Measurements from ENCODE around the gene SAFB. TPM values are rescaled to one million over a fixed set of nuclear protein-coding genes. Genes with fewer than 3 reads are reported as not detected.

Gene SAFB
- total and polyA plus RNA-seq, 2 of the 13 experiments (the other 11 are each of a cell fraction or from before 2014, with no cell fraction given): 21.0 to 28.4 TPM

DNA sequence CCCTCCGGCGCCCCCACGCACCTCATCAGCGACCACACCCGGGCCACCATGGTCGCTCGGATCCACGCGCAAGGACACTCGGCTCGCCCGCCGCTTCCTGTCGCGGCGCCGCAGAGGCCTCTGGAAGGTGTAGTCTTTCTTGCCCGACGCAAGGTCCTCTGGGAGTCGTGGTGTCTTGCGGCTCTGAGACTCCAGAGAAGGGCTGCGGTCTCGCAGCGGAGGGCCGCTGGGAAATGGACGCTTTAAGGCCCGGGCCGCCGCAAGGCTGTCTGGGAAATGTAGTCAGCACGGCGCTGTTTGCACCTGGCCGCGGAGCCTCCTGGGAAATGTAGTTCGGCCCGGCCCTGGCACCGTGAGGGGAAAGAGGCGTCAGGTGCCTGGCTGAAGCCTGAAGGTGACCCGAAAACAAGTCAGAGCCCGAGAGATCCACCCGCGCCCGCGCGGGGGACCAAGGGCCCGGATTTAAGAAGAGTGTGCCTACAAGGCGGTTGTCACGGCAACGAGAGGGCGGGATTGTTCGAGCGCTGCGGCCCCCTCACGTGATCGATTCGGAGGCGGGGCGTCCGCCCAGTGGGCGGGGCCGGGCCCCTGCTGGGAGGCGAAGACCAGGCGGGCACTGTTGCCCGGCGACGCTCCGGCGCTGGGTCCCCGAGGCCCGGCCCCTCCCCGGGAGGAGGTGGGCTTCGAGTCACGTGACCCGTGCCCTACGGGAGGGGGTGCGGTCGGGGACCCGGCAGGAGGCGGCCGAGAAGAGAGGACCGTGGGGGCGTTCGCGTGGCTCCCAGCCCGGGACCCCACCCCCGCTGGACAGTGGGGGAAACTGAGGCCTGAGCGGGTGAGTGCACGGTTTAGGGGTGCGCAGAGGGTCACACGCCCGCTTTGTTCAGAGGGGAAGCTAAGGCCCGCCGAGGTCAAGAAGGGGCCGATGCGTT is 57.8 kb downstream of the SAFB start, which contains the start of the genes HSD11B1L and MICOS13 (continued):
- TF ChIP-seq ZNF816 (CRISPR knock-in tag; IDR thresholded peaks at IDR 0.05; ENCODE audit: borderline replicate concordance): no peak
- TF ChIP-seq SETDB1 (CRISPR knock-in tag; IDR thresholded peaks at IDR 0.05; ENCODE audit: borderline replicate concordance): no peak
- TF ChIP-seq HNRNPLL (IDR thresholded peaks at IDR 0.05; ENCODE audit: low read depth, low read length, poor library complexity, severe bottlenecking): peak; percentile 69
- peak in 1 of 2 experiments; percentile 49; a peak in 2 of 4 replicates for TF ChIP-seq KLF16 (CRISPR knock-in tag; IDR thresholded peaks at IDR 0.05)
- no peak for TF ChIP-seq RBAK (CRISPR knock-in tag; IDR thresholded peaks at IDR 0.05)
- TF ChIP-seq ZNF557 (CRISPR knock-in tag; IDR thresholded peaks at IDR 0.05): no peak; the same call in 1 of the 2 replicates
- no peak for TF ChIP-seq ZNF18 (CRISPR knock-in tag; IDR thresholded peaks at IDR 0.05; ENCODE audit: insufficient replicate concordance)
- no peak for TF ChIP-seq ZNF652 (CRISPR knock-in tag; IDR thresholded peaks at IDR 0.05; ENCODE audit: borderline replicate concordance, low read depth)
- TF ChIP-seq, protein P1, sequence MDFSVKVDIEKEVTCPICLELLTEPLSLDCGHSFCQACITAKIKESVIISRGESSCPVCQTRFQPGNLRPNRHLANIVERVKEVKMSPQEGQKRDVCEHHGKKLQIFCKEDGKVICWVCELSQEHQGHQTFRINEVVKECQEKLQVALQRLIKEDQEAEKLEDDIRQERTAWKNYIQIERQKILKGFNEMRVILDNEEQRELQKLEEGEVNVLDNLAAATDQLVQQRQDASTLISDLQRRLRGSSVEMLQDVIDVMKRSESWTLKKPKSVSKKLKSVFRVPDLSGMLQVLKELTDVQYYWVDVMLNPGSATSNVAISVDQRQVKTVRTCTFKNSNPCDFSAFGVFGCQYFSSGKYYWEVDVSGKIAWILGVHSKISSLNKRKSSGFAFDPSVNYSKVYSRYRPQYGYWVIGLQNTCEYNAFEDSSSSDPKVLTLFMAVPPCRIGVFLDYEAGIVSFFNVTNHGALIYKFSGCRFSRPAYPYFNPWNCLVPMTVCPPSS (IDR thresholded peaks at IDR 0.05): no peak
- TF ChIP-seq ATF7 (IDR thresholded peaks at IDR 0.05): no peak
- TF ChIP-seq ATF7 (CRISPR knock-in tag; IDR thresholded peaks at IDR 0.05): no peak
- TF ChIP-seq LCORL (IDR thresholded peaks at IDR 0.05): no peak
- peak; percentile 61; the same call in 1 of the 2 replicates for TF ChIP-seq LCORL (CRISPR knock-in tag; IDR thresholded peaks at IDR 0.05)
- peak; percentile 86 for TF ChIP-seq ASH2L (IDR thresholded peaks at IDR 0.05; ENCODE audit: insufficient read length, low read depth, low read length)
- no peak for TF ChIP-seq DPF2 (CRISPR knock-in tag; IDR thresholded peaks at IDR 0.05; ENCODE audit: borderline replicate concordance, low read depth)
- no peak for TF ChIP-seq KLF15 (CRISPR knock-in tag; IDR thresholded peaks at IDR 0.05; ENCODE audit: borderline replicate concordance)
- no peak for TF ChIP-seq ZNF382 (CRISPR knock-in tag; IDR thresholded peaks at IDR 0.05; ENCODE audit: borderline replicate concordance)
- TF ChIP-seq, protein P2, sequence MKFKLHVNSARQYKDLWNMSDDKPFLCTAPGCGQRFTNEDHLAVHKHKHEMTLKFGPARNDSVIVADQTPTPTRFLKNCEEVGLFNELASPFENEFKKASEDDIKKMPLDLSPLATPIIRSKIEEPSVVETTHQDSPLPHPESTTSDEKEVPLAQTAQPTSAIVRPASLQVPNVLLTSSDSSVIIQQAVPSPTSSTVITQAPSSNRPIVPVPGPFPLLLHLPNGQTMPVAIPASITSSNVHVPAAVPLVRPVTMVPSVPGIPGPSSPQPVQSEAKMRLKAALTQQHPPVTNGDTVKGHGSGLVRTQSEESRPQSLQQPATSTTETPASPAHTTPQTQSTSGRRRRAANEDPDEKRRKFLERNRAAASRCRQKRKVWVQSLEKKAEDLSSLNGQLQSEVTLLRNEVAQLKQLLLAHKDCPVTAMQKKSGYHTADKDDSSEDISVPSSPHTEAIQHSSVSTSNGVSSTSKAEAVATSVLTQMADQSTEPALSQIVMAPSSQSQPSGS (CRISPR knock-in tag; IDR thresholded peaks at IDR 0.05): peak; percentile 46; the same call in 1 of the 2 replicates
- TF ChIP-seq ZFAT (CRISPR knock-in tag; conservative IDR thresholded peaks at IDR 0.05): no peak
- no peak for TF ChIP-seq EEA1 (CRISPR knock-in tag; IDR thresholded peaks at IDR 0.05; ENCODE audit: borderline replicate concordance)
- no peak for TF ChIP-seq SOX6 (IDR thresholded peaks at IDR 0.05)
- TF ChIP-seq SOX6 (CRISPR knock-in tag; IDR thresholded peaks at IDR 0.05): no peak; the same call in 1 of the 2 replicates
- TF ChIP-seq CBX5 (CRISPR knock-in tag; IDR thresholded peaks at IDR 0.05; ENCODE audit: borderline replicate concordance): no peak
